Vagina (tissue), 2 donors: ENCODE measurements around the gene HMCN2.

ENCODE experiments used
- POLR2A ChIP-seq, 2 donors: fragments of 450-650 bp; IDR thresholded peaks; one replicate each; pipeline ENCODE4 v1.6.1; 2017; ENCODE audit warnings: antibody characterized with exemption in 2 of 2, mild to moderate bottlenecking in 2 of 2, moderate library complexity in 2 of 2
- TF ChIP-seq, protein P1 (sequence below), 3 experiments: fragments of 450-650 bp in 2 of 3; fragments of 200-600 bp in 1 of 3; sonication (generic) in 1 of 3; IDR thresholded peaks; one replicate each; pipeline ENCODE4 v1.5.1; 2017 to 2019; ENCODE audit warnings: antibody characterized with exemption in 3 of 3, mild to moderate bottlenecking in 2 of 3, moderate library complexity in 2 of 3

DNA sequence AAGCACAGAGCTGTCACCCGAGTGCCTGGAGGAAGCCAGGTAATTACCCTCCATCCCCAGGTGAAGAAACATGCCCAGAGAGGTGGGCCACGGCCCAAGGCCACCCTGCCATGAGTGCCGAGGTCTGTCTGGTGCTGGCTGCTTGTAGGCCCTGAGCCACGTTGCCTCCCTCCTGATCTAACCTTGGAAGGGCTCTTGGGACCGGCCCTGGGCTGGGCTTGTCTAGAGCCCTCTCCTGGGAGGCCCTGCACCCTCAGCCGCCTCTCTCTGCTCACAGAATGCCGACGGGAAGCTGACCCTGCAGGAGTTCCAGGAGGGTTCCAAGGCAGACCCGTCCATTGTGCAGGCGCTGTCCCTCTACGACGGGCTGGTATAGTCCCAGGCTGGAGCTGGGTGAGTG is 39.4 kb upstream of the HMCN2 start:
- TF ChIP-seq POLR2A (IDR thresholded peaks at IDR 0.05): no peak
- TF ChIP-seq, protein P1, sequence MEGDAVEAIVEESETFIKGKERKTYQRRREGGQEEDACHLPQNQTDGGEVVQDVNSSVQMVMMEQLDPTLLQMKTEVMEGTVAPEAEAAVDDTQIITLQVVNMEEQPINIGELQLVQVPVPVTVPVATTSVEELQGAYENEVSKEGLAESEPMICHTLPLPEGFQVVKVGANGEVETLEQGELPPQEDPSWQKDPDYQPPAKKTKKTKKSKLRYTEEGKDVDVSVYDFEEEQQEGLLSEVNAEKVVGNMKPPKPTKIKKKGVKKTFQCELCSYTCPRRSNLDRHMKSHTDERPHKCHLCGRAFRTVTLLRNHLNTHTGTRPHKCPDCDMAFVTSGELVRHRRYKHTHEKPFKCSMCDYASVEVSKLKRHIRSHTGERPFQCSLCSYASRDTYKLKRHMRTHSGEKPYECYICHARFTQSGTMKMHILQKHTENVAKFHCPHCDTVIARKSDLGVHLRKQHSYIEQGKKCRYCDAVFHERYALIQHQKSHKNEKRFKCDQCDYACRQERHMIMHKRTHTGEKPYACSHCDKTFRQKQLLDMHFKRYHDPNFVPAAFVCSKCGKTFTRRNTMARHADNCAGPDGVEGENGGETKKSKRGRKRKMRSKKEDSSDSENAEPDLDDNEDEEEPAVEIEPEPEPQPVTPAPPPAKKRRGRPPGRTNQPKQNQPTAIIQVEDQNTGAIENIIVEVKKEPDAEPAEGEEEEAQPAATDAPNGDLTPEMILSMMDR (IDR thresholded peaks at IDR 0.05): no peak
